ENCODE measurements around the gene HCN4. TPM values are rescaled to one million over a fixed set of nuclear protein-coding genes. Genes with fewer than 3 reads are reported as not detected.

The HCN4 gene
- total RNA-seq, 1 donor = not detected

GRCh38 chr15:73319460-73320245 lies 49.1 kb downstream of the HCN4 start:
- DNase-seq (ENCODE audit: low read depth) = no peak
- H3K4me3 ChIP-seq (ENCODE audit: low read depth, low read length) = no peak overlapping the region
- no peak for TF ChIP-seq CTCF (IDR thresholded peaks at IDR 0.05; ENCODE audit: insufficient read depth, low read length)

GRCh38 chr15:73318463-73319351 lies 50.1 kb downstream of the HCN4 start:
- no peak for TF ChIP-seq CTCF (IDR thresholded peaks at IDR 0.05; ENCODE audit: insufficient read depth, low read length)
- no peak overlapping the region for H3K4me3 ChIP-seq (ENCODE audit: low read depth, low read length)
- DNase-seq (ENCODE audit: low read depth) = no peak

- no peak for DNase-seq (ENCODE audit: low read depth)
- H3K4me3 ChIP-seq (ENCODE audit: low read depth, low read length) = no peak overlapping the region
- TF ChIP-seq CTCF (IDR thresholded peaks at IDR 0.05; ENCODE audit: insufficient read depth, low read length) = no peak
Measured at GRCh38 chr15:73317651-73318462, 50.9 kb downstream of the HCN4 start.

- DNase-seq (ENCODE audit: low read depth) = no peak
- no peak for TF ChIP-seq CTCF (IDR thresholded peaks at IDR 0.05; ENCODE audit: insufficient read depth, low read length)
- no peak overlapping the region for H3K4me3 ChIP-seq (ENCODE audit: low read depth, low read length)
Measured at GRCh38 chr15:73313861-73314260, 54.9 kb downstream of the HCN4 start.

- DNase-seq (ENCODE audit: low read depth) = no peak
- no peak overlapping the region for H3K4me3 ChIP-seq (ENCODE audit: low read depth, low read length)
- TF ChIP-seq CTCF (IDR thresholded peaks at IDR 0.05; ENCODE audit: insufficient read depth, low read length) = no peak
Measured at GRCh38 chr15:73308305-73308704, 60.5 kb downstream of the HCN4 start.
